GM12873 (cell line): ENCODE measurements around the gene IQSEC1.
A peak's percentile ranks its signal among the peaks of the same experiment; 100 is the strongest.

Experiments used
- CTCF ChIP-seq: IDR thresholded peaks from 2 replicates; pipeline ENCODE4 v1.5.1; 2012; ENCODE audit warnings: low read depth, mild to moderate bottlenecking, moderate library complexity, low read length, control low read depth; ENCODE audit not compliant: insufficient read depth; ENCODE audit errors: missing control alignments

Gene IQSEC1

GRCh38 chr3:13098192-13098988, 25.2 kb upstream of the IQSEC1 start:
- TF ChIP-seq CTCF = no peak

- TF ChIP-seq CTCF = no peak
Measured at GRCh38 chr3:13096356-13096755, 23.1 kb upstream of the IQSEC1 start.

- TF ChIP-seq CTCF = no peak
Measured at GRCh38 chr3:13095408-13095937, 22.2 kb upstream of the IQSEC1 start.

GRCh38 chr3:13093687-13094086, 20.5 kb upstream of the IQSEC1 start:
- TF ChIP-seq CTCF = no peak

DNA sequence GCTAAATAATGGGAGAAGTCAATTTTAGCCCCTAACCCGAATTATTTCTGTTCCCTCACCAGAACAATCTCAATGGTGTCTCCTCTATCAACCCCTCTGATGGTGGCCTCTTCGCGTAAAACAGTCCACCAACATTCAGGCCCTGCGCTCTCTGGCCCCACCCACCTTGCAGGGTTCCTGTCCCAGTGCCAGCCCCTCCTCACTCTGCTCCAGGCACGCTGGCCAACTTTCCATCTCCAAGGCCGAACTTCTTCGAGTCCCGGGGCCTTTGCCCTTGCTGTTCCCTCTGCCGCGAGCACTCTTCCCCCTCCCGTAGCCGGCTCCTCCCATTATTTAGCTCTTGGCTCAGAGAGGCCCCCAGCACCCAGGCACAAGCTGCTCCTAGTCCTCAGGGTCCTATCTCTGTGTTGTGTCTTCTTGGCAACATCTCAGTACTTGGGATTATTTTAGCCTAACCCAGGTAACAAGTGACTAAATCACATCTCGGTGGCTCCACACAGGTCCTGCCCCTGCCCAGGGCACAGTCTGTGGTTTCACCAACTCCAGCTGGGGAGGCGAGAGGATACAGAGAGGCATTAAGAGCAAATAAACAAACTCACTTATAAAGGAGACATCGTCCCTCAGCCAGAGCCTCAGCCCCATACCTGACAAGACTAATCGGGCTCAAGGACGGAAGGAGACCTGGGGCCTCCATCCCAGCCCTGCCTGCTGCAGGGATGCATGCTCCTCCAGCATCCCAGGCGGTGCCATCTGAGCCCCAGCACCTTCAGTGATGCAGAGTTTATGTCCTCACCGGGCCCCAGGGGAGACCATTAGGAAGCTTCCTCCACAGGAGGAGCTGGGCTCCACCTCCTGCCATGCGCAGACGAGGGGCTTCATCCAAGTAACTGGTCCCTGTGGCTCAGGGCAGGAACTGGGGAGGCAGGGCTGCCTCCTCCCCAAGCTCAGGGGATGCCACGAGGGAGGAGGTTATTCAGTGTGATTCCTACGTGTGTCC, 19.7 kb upstream of the IQSEC1 start:
- TF ChIP-seq CTCF = no peak

DNA sequence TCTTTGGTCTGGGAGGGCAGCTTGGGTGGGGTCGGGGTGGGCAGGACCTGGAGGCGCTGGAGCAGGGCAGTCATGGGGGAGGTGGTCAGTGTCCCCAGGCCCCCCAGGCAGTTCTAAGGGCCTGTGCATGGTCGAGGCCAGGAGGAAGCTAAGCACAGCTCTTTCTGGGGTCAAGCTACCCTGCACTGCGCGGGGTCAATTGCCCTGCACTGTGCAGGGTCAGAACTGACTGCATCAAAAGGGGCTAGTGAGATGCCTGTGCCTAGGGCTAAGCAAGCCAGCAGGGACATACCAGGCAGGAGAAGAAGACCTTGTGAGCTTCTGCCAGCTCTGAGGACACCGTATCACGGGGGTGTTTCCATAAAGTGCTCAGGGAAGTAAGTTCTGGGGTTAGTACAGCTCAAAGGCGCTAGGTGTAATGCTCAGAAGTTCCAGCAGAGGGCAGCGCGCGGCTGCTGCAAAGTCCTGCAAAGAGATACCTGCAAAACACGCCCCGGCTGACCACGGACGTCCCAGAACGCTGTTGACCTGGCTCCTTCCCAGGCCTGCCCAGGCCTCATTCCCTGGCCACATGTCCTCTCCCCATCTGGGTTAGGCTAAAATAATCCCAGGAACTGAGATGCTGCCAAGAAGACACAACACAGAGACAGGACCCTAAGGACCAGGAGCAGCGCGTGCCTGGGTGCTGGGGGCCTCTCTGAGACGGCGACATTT, 18.8 kb upstream of the IQSEC1 start:
- peak; percentile 99 for TF ChIP-seq CTCF
